BLaER1 treated with 17β-estradiol and CSF1 and Interleukin-3, amounts not matched to agents 10 nM and 100 nM (cell line): ENCODE results near the gene CDH24.

Experiments
- H3K27ac ChIP-seq, 11 experiments: shearing (Covaris generic); formaldehyde crosslinking; 2 replicates each; pipeline ENCODE4 v1.8.1; 2022
- H3K27me3 ChIP-seq, 11 experiments: shearing (Covaris generic); formaldehyde crosslinking; 2 replicates each; pipeline ENCODE4 v1.8.1; 2022
- H3K36me3 ChIP-seq, 11 experiments: shearing (Covaris generic); formaldehyde crosslinking; 2 replicates each; pipeline ENCODE4 v1.8.1; 2022
- H3K4me1 ChIP-seq, 10 experiments: shearing (Covaris generic); formaldehyde crosslinking; 2 replicates each; pipeline ENCODE4 v1.8.1; 2022
- H3K4me2 ChIP-seq, 11 experiments: shearing (Covaris generic); formaldehyde crosslinking; 2 replicates each; pipeline ENCODE4 v1.8.1; 2022
- H3K4me3 ChIP-seq, 10 experiments: shearing (Covaris generic); formaldehyde crosslinking; 2 replicates each; pipeline ENCODE4 v1.8.1; 2022
- H3K9ac ChIP-seq, 11 experiments: shearing (Covaris generic); formaldehyde crosslinking; 2 replicates each; pipeline ENCODE4 v1.8.1; 2022
- H3K9me3 ChIP-seq, 11 experiments: shearing (Covaris generic); formaldehyde crosslinking; replicated peaks in 1 of 11; 2 replicates each; pipeline ENCODE4 v1.8.1; 2022
- H4K20me1 ChIP-seq, 11 experiments: shearing (Covaris generic); formaldehyde crosslinking; 2 replicates each; pipeline ENCODE4 v1.8.1; 2022
- Cebpa-rat ChIP-seq, 11 experiments: shearing (Covaris generic); IDR thresholded peaks; 2 replicates each; pipeline ENCODE4 v1.8.1; 2022

Gene CDH24

DNA sequence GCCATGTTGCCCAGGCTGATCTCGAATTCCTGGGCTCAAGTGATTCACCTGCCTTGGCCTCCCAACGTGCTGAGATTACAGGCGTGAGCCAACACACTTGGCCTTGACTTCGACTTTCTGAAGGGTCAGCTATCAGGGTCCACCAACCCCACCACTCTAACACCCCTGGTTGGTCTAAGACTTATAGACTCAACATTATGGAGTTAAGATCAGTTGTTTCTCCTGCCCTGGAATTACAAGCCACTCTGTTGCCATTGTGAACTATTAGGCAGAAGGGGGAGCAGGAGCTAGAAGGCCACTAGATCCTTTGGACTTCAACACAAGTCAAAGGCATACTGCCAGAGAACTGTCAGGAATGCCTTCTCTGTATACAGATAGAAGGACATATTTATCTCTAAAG, 17.2 kb downstream of the CDH24 start:
- H4K20me1 ChIP-seq, result no peaks in the 10 kb centered on the region
- no peak overlapping the region for H3K4me2 ChIP-seq
- no peak overlapping the region for H3K4me3 ChIP-seq
- H3K27ac ChIP-seq, result no peak overlapping the region
- H3K9me3 ChIP-seq, result no peaks in the 10 kb centered on the region
- no peaks in the 10 kb centered on the region for H3K36me3 ChIP-seq
- peaks cover 6 to 16% (median 13%) of the 10 kb centered on the region in 10 experiments; a peak in 18 of 20 replicates for H3K4me1 ChIP-seq
- no peak for TF ChIP-seq Cebpa-rat (IDR thresholded peaks at IDR 0.05)
- H3K27me3 ChIP-seq, result no peaks in the 10 kb centered on the region
- H3K9ac ChIP-seq, result no peak overlapping the region

DNA sequence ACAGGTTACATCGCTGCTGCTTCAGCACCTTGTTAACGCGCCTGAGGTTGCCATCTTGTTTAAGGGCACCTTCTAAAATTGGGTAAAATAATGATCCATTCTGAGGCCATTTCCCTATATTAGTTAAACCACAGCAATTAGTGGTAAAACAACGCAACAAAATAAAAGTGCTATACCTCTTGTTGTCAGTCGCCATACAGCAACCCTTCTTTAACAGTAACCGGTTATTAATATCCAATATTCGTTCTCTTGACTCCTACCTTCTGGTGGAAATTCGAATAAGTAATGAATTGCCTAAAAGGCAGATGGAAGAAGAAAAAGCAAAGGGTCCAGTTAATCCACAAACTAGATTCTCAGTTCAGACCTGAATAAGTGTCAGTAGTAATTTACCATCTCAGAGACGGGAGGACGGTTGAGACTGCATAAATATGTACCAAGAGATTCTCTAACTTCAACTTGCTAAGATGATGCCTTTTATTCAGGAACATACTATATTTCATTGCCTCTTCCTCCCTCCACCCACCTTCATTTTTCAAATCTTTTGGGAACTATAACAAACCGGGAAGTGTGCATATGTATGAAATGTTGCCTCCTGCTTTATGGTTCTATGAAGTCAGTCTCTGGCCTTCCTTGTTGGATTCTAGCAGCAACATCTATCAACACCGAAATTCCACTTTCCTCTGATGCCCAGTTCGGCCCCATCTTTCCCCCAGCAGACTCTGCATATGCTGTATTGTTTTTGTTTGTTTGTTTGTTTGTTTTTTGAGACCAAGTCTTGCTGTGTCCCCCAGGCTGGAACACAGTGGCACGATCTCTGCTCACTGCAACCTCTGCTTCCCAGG, 21.8 kb downstream of the CDH24 start:
- H3K36me3 ChIP-seq, result peaks cover 28 to 33% (median 31%) of the 10 kb centered on the region in 11 experiments
- no peaks in the 10 kb centered on the region for H3K9me3 ChIP-seq
- peak overlapping the region; percentile 81 to 93 (median 89) for H3K4me3 ChIP-seq
- H3K4me2 ChIP-seq, result peak overlapping the region; percentile 37 to 96 (median 88); a peak in 21 of 22 replicates
- H3K27ac ChIP-seq, result peak overlapping the region; percentile 85 to 100 (median 96)
- H4K20me1 ChIP-seq, result peaks cover 0 to 7% (median 0%) of the 10 kb centered on the region in 11 experiments; a peak in 1 of 22 replicates
- peak in 1 of 11 experiments; percentile 4; a peak in 2 of 22 replicates for TF ChIP-seq Cebpa-rat (IDR thresholded peaks at IDR 0.05)
- H3K4me1 ChIP-seq, result peaks cover 19 to 41% (median 30%) of the 10 kb centered on the region in 10 experiments
- H3K27me3 ChIP-seq, result no peaks in the 10 kb centered on the region
- H3K9ac ChIP-seq, result peak overlapping the region; percentile 92 to 99 (median 96)

DNA sequence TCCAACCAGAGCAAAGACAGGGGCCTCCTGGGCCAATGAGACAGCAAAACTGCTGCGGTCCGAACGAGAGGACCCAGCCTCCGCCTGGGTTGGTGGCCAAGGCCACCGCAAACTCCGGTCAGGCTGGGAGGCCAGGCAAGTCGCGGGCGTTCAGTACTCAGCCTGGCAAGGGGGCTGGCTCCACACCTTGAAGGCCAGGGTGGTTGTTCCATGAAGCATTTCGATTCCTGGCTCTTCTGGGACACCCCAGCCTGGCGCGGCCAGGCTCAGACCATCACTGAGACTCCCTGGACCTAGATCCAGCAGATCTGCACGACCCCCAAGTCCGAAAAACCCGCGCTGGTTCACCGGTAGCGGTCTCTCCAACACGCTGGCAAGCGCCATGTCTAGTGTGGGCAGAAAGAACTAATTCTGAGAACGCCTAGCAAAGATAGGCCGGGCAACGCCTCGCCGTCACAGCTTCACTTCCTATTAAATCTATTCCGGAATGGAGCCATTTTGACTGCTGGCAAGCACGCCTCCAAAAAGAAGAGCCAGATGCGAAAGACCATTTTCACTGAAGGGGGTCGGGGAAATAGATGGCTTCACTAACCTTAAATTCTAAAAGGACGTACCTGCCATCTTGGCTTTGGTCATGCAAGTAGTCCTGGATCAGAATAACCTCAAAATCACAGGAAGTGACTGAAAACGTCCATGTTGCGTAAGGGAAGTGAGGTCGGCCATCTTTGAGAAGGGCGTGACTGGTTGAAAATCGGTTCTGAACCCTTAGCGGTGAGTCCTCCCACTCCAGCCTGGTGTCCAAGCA, 22.6 kb downstream of the CDH24 start, which contains the start of gene PSMB5:
Gene PSMB5 (minus strand): TSS at position 403 of the 805 bp plus-strand sequence. CDS start 19 bp downstream, at position 384.
- Histone ChIP-seq H3K4me2 (peak within 1 kb of the TSS; percentile 84 to 98 (median 93)), H3K9me3 (no peaks in the 10 kb centered on the region), H3K27me3 (no peaks in the 10 kb centered on the region), H4K20me1 (peaks cover 0 to 11% (median 0%) of the 10 kb centered on the region in 11 experiments; a peak in 2 of 22 replicates), H3K4me1 (peaks cover 19 to 41% (median 30%) of the 10 kb centered on the region in 10 experiments), H3K27ac (peak within 1 kb of the TSS; percentile 85 to 100 (median 96)), H3K9ac (peak within 1 kb of the TSS; percentile 92 to 99 (median 96)), H3K36me3 (peaks cover 31 to 40% (median 37%) of the 10 kb centered on the region in 11 experiments), H3K4me3 (peak within 1 kb of the TSS; percentile 81 to 93 (median 89))
- TF ChIP-seq Cebpa-rat (IDR thresholded peaks at IDR 0.05), result peak in 10 of 11 experiments; percentile 47 to 84 (median 63); a peak in 12 of 22 replicates

DNA sequence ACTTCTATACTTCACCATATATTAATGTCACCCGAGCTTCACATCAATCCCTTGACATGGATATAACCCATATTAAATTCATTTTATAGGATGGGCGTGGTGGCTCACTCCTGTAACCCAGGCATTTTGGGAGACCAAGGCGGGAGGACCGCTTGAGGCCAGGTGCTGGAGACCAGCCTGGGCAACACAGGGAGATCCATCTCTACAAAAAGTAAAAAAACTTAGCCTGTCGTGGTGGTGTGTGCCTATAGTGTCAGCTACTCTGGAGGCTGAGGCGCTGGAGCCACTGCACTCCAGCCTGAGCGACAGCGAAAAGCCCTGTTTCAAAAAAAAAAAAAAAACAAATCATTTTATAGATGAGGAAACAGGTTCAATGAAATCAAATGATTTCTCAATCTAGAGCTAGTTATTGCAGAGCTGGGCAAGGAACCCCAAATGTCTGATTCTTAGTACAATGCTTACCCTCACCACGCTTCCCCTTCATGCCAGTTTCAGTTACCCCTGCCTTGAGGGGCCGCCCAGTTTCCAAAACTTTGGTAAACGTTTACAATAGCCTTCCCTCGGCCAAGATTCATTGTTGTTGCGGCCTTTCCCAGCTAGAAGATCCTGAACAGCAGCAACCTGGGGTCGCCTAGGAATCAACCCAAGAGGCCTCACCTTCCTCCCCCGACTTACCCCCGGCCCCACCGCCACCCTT, 23.4 kb downstream of the CDH24 start:
- H3K27me3 ChIP-seq, result no peaks in the 10 kb centered on the region
- peak overlapping the region; percentile 85 to 100 (median 96) for H3K27ac ChIP-seq
- H3K4me3 ChIP-seq, result peak overlapping the region; percentile 81 to 93 (median 89)
- H3K4me1 ChIP-seq, result peaks cover 26 to 48% (median 37%) of the 10 kb centered on the region in 10 experiments
- no peak for TF ChIP-seq Cebpa-rat (IDR thresholded peaks at IDR 0.05)
- H4K20me1 ChIP-seq, result peaks cover 0 to 18% (median 5%) of the 10 kb centered on the region in 11 experiments; a peak in 10 of 22 replicates
- H3K36me3 ChIP-seq, result peaks cover 37 to 47% (median 45%) of the 10 kb centered on the region in 11 experiments
- peak overlapping the region; percentile 84 to 98 (median 93) for H3K4me2 ChIP-seq
- no peaks in the 10 kb centered on the region for H3K9me3 ChIP-seq
- peak overlapping the region; percentile 92 to 99 (median 96) for H3K9ac ChIP-seq

DNA sequence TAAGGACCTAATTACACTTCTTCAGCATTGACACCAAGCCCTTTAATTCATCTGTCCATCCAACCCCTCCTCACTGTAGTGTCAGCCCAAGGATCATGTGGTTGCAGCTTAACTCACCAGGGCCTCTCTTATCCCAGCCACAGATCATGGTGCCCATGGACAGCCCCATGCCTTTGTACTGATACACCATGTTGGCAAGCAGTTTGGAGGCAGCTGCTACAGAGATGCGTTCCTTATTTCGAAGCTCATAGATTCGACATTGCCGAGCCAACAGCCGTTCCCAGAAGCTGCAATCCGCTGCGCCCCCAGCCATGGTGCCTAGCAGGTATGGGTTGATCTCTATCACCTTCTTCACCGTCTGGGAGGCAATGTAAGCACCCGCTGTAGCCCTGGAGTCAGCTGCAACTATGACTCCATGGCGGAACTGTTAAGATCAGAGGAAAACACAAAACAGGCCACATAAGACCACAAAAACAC, 24.0 kb downstream of the CDH24 start:
- Histone ChIP-seq H3K4me3 (peak overlapping the region; percentile 81 to 93 (median 89); a peak in 19 of 20 replicates), H4K20me1 (peaks cover 0 to 24% (median 12%) of the 10 kb centered on the region in 11 experiments; a peak in 11 of 22 replicates), H3K9ac (peak overlapping the region; percentile 92 to 99 (median 96); a peak in 18 of 22 replicates), H3K27me3 (no peaks in the 10 kb centered on the region), H3K27ac (peak overlapping the region in 8 of 11 experiments; percentile 93 to 100 (median 97); a peak in 10 of 22 replicates), H3K4me2 (peak overlapping the region; percentile 84 to 98 (median 93)), H3K9me3 (no peaks in the 10 kb centered on the region), H3K4me1 (peaks cover 33 to 54% (median 43%) of the 10 kb centered on the region in 10 experiments), H3K36me3 (peaks cover 44 to 54% (median 51%) of the 10 kb centered on the region in 11 experiments)
- TF ChIP-seq Cebpa-rat (IDR thresholded peaks at IDR 0.05), result no peak

DNA sequence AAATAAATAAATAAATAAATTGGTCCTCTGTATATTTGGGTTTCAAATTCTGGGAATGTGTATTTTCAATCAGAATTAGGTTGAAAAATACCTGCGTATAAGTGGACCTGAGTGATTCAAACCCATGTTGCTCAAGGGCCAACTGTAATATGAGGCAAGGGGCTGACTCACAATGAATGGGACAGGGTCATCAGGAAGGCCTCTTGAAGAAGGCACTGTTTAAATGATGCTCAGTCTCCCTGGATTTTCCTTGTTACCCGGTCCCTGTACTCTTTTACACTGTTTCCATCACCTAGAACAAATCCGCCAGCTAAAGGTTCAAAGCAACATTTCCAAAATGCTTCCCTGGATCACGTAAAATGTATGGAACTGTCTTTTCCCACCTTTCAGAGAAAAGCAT, 26.4 kb downstream of the CDH24 start:
- Histone ChIP-seq H3K27ac (no peak overlapping the region), H3K9me3 (no peaks in the 10 kb centered on the region), H4K20me1 (peaks cover 0 to 39% (median 20%) of the 10 kb centered on the region in 11 experiments; a peak in 14 of 22 replicates), H3K27me3 (no peaks in the 10 kb centered on the region), H3K36me3 (peaks cover 59 to 77% (median 75%) of the 10 kb centered on the region in 11 experiments), H3K4me1 (peaks cover 36 to 62% (median 48%) of the 10 kb centered on the region in 10 experiments), H3K4me3 (no peak overlapping the region), H3K9ac (no peak overlapping the region), H3K4me2 (no peak overlapping the region)
- TF ChIP-seq Cebpa-rat (IDR thresholded peaks at IDR 0.05), result no peak

DNA sequence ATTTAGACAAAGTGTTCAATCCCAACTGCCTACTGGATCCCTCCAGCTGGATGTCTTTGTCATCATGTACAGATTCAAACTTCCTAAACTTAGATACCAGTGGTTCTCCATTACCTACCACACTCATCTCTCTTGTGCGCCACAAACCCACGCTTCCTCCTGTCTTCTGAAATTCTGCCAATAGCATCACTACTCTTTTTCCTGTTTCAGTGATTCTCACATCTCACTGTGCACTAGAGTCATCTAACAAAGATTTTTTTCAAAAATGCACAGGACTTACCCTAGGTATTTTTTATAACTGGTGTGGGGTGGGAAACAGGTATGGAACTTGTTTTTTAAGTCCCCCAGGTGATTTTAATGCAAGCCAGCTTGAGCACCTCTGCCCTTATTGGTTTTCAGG, 28.5 kb downstream of the CDH24 start:
- H3K4me3 ChIP-seq, result no peak overlapping the region; a peak in 1 of 20 replicates
- 0 out of 22 replicates have a peak overlapping the region, but pooled peaks of 1 of the 11 experiments have one; percentile 3 for H3K27ac ChIP-seq
- no peaks in the 10 kb centered on the region for H3K9me3 ChIP-seq
- H3K4me1 ChIP-seq, result peaks cover 28 to 66% (median 42%) of the 10 kb centered on the region in 10 experiments
- peak overlapping the region; percentile 39 to 73 (median 54); a peak in 21 of 22 replicates for H3K4me2 ChIP-seq
- H3K36me3 ChIP-seq, result peaks cover 79 to 98% (median 95%) of the 10 kb centered on the region in 11 experiments
- H4K20me1 ChIP-seq, result peaks cover 0 to 60% (median 35%) of the 10 kb centered on the region in 11 experiments; a peak in 16 of 22 replicates
- peak overlapping the region in 2 of 11 experiments; percentile 5 to 10; a peak in 1 of 22 replicates for H3K9ac ChIP-seq
- H3K27me3 ChIP-seq, result no peaks in the 10 kb centered on the region
- no peak for TF ChIP-seq Cebpa-rat (IDR thresholded peaks at IDR 0.05)
